ENCODE data around the gene SMIM44. TPM values are rescaled to one million over a fixed set of nuclear protein-coding genes. Genes with fewer than 3 reads are reported as not detected.

Gene SMIM44
- polyA plus RNA-seq, 1 experiment: not detected

- peak overlapping the region; percentile 97 for H3K4me3 ChIP-seq (ENCODE audit: low read depth, low read length)
- ChIA-PET POLR2A (no interaction called here), CTCF (no interaction called here)
- peaks cover 11% of the 10 kb centered on the region for H3K36me3 ChIP-seq (ENCODE audit: control insufficient read depth, insufficient read depth, low read length)
- DNase-seq (ENCODE audit: low read depth): no peak
- no peak for TF ChIP-seq CTCF (IDR thresholded peaks at IDR 0.05; ENCODE audit: insufficient read depth, low read depth, low read length)
- H3K27me3 ChIP-seq (ENCODE audit: control insufficient read depth, insufficient read depth, low read length): no peaks in the 10 kb centered on the region
These were observed 24.3 kb upstream of the SMIM44 start for GRCh38 chr19:3507371-3508120.

- Histone ChIP-seq H3K36me3 (ENCODE audit: control insufficient read depth, insufficient read depth, low read length) (peaks cover 9% of the 10 kb centered on the region), H3K27me3 (ENCODE audit: control insufficient read depth, insufficient read depth, low read length) (no peaks in the 10 kb centered on the region), H3K4me3 (ENCODE audit: low read depth, low read length) (peak overlapping the region; percentile 97)
- no peak for DNase-seq (ENCODE audit: low read depth)
- TF ChIP-seq CTCF (IDR thresholded peaks at IDR 0.05; ENCODE audit: insufficient read depth, low read depth, low read length): no peak
- POLR2A ChIA-PET: no interaction called here
- CTCF ChIA-PET: interaction anchor here (0.8 kb wide), 1 partner anchor 211 kb away, joined by 3 read pairs; no protein-coding TSS in a partner anchor
These were observed 23.4 kb upstream of the SMIM44 start for GRCh38 chr19:3506384-3507340.

- H3K27me3 ChIP-seq (ENCODE audit: control insufficient read depth, insufficient read depth, low read length): no peaks in the 10 kb centered on the region
- peak; percentile 22; the same call in 1 of the 2 replicates for TF ChIP-seq CTCF (IDR thresholded peaks at IDR 0.05; ENCODE audit: insufficient read depth, low read depth, low read length)
- CTCF ChIA-PET: interaction anchor here (0.8 kb wide), 1 partner anchor 212 kb away, joined by 3 read pairs; no protein-coding TSS in a partner anchor
- POLR2A ChIA-PET: no interaction called here
- H3K36me3 ChIP-seq (ENCODE audit: control insufficient read depth, insufficient read depth, low read length): peaks cover 8% of the 10 kb centered on the region
- H3K4me3 ChIP-seq (ENCODE audit: low read depth, low read length): peak within 1 kb of the TSS; percentile 97
- DNase-seq (ENCODE audit: low read depth): peak; percentile 87
These were observed 22.6 kb upstream of the SMIM44 start, which contains the start of gene FZR1 for GRCh38 chr19:3505598-3506383. Gene FZR1, plus strand, starts transcription at chr19:3506311. Its CDS starts 16,679 bp downstream, at chr19:3522990.

GRCh38 chr19:3504735-3505134, 21.5 kb upstream of the SMIM44 start:
- no peaks in the 10 kb centered on the region for H3K27me3 ChIP-seq (ENCODE audit: control insufficient read depth, insufficient read depth, low read length)
- no peak overlapping the region for H3K4me3 ChIP-seq (ENCODE audit: low read depth, low read length)
- ChIA-PET CTCF (no interaction called here), POLR2A (no interaction called here)
- TF ChIP-seq CTCF (IDR thresholded peaks at IDR 0.05; ENCODE audit: insufficient read depth, low read depth, low read length): no peak
- no peak for DNase-seq (ENCODE audit: low read depth)
- H3K36me3 ChIP-seq (ENCODE audit: control insufficient read depth, insufficient read depth, low read length): peaks cover 8% of the 10 kb centered on the region

All from BJ (cell line).